ENCODE data around the gene CD101.

- TF ChIP-seq CTCF (IDR thresholded peaks at IDR 0.05; ENCODE audit: poor library complexity) (no peak), EZH2 (IDR thresholded peaks at IDR 0.05; ENCODE audit: borderline replicate concordance) (no peak), EZH2phosphoT487 (IDR thresholded peaks at IDR 0.05; ENCODE audit: low read depth, severe bottlenecking, unreplicated experiment) (no peak)
These were observed 7.1 kb upstream of the CD101 start for GRCh38 chr1:116994411-116994810.
